Loucy (cell line): Measurements from ENCODE around the gene NSUN6.
A peak's percentile ranks its signal among the peaks of the same experiment; 100 is the strongest.

Experiments used
- H2AFZ ChIP-seq: fragments of 200-600 bp; sonication (generic); 2 replicates; pipeline ENCODE4 v1.6.0; 2016; ENCODE audit warnings: antibody characterized with exemption, mild to moderate bottlenecking, low read length, moderate library complexity
- H3F3A ChIP-seq: fragments of 200-600 bp; 2 replicates; pipeline ENCODE4 v1.6.0; 2016; ENCODE audit warnings: antibody characterized with exemption, low read depth, mild to moderate bottlenecking
- H3K27me3 ChIP-seq: fragments of 200-600 bp; sonication (generic); 2 replicates; pipeline ENCODE4 v1.6.1; 2014; ENCODE audit warnings: low read length, mild to moderate bottlenecking; ENCODE audit not compliant: insufficient read depth, poor library complexity, severe bottlenecking
- H3K36me3 ChIP-seq: fragments of 200-600 bp; sonication (generic); 2 replicates; pipeline ENCODE4 v1.6.1; 2016; ENCODE audit warnings: low read length; ENCODE audit not compliant: insufficient read depth
- H3K4me1 ChIP-seq: fragments of 200-600 bp; sonication (generic); 2 replicates; pipeline ENCODE4 v1.5.1; 2014; ENCODE audit warnings: low read length, mild to moderate bottlenecking; ENCODE audit not compliant: insufficient read depth, poor library complexity, severe bottlenecking
- H3K4me2 ChIP-seq: fragments of 200-600 bp; sonication (generic); 2 replicates; pipeline ENCODE4 v1.6.0; 2014; ENCODE audit warnings: antibody characterized with exemption, low read length, low read depth, mild to moderate bottlenecking; ENCODE audit not compliant: poor library complexity, severe bottlenecking
- H3K4me3 ChIP-seq: fragments of 200-600 bp; sonication (generic); 2 replicates; pipeline ENCODE4 v1.5.1; 2014; ENCODE audit warnings: low read length, mild to moderate bottlenecking, mixed read lengths; ENCODE audit not compliant: poor library complexity, severe bottlenecking
- H3K79me2 ChIP-seq: fragments of 200-600 bp; sonication (generic); 2 replicates; pipeline ENCODE4 v1.6.1; 2014; ENCODE audit warnings: low read length; ENCODE audit not compliant: insufficient read depth
- H3K9ac ChIP-seq: fragments of 200-600 bp; sonication (generic); 2 replicates; pipeline ENCODE4 v1.6.0; 2014; ENCODE audit warnings: mild to moderate bottlenecking, low read depth, low read length, moderate library complexity; ENCODE audit not compliant: poor library complexity, severe bottlenecking
- H3K9me2 ChIP-seq: fragments of 200-600 bp; sonication (generic); replicated peaks from 2 replicates; pipeline ENCODE4 v1.6.1; 2016; ENCODE audit warnings: low read depth, low read length, mixed read lengths
- H3K9me3 ChIP-seq: fragments of 200-600 bp; sonication (generic); 2 replicates; pipeline ENCODE4 v1.6.1; 2014; ENCODE audit warnings: mild to moderate bottlenecking, antibody characterized with exemption, low read length, low read depth; ENCODE audit not compliant: insufficient read depth
- H4K20me1 ChIP-seq: fragments of 200-600 bp; sonication (generic); 2 replicates; pipeline ENCODE4 v1.6.0; 2014; ENCODE audit warnings: antibody characterized with exemption, low read length, mild to moderate bottlenecking; ENCODE audit not compliant: insufficient read depth, poor library complexity, severe bottlenecking
- CTCF ChIP-seq: fragments of 200-600 bp; sonication (generic); conservative IDR thresholded peaks from 2 replicates; pipeline ENCODE4 v1.5.1; 2014; ENCODE audit warnings: mild to moderate bottlenecking, antibody characterized with exemption, low read length
- EZH2phosphoT487 ChIP-seq: fragments of 200-600 bp; IDR thresholded peaks from 2 replicates; pipeline ENCODE4 v1.6.1; 2018; ENCODE audit warnings: antibody characterized with exemption, mild to moderate bottlenecking, moderate library complexity, borderline replicate concordance

The NSUN6 gene

GRCh38 chr10:18650404-18650997 lies 886 bp downstream of the NSUN6 start:
- H3F3A ChIP-seq: peaks cover 6% of the 10 kb centered on the region; the same call in 1 of the 2 replicates
- TF ChIP-seq CTCF (no peak), EZH2phosphoT487 (no peak)
- no peaks in the 10 kb centered on the region for H3K9me2 ChIP-seq
- H3K79me2 ChIP-seq: peaks cover 43% of the 10 kb centered on the region
- peak overlapping the region; percentile 88 for H3K4me2 ChIP-seq
- peak overlapping the region; percentile 92 for H3K9ac ChIP-seq
- peaks cover 33% of the 10 kb centered on the region for H3K4me1 ChIP-seq
- no peaks in the 10 kb centered on the region for H3K27me3 ChIP-seq
- peak overlapping the region; percentile 94 for H3K4me3 ChIP-seq
- no peaks in the 10 kb centered on the region for H4K20me1 ChIP-seq
- H3K9me3 ChIP-seq: no peaks in the 10 kb centered on the region
- no peaks in the 10 kb centered on the region for H3K36me3 ChIP-seq
- 0 out of 2 replicates have a peak overlapping the region, but pooled peaks have one; percentile 87 for H2AFZ ChIP-seq

- Histone ChIP-seq H3K9ac (peak overlapping the region; percentile 92), H3K4me1 (peaks cover 33% of the 10 kb centered on the region), H2AFZ (no peak overlapping the region), H3K9me2 (no peaks in the 10 kb centered on the region), H3K4me2 (peak overlapping the region; percentile 88), H3K36me3 (no peaks in the 10 kb centered on the region), H3K79me2 (peaks cover 43% of the 10 kb centered on the region), H3K4me3 (peak overlapping the region; percentile 94), H3K9me3 (no peaks in the 10 kb centered on the region), H3F3A (peaks cover 6% of the 10 kb centered on the region; the same call in 1 of the 2 replicates), H3K27me3 (no peaks in the 10 kb centered on the region), H4K20me1 (no peaks in the 10 kb centered on the region)
- no peak for TF ChIP-seq EZH2phosphoT487
- no peak for TF ChIP-seq CTCF
Observed at GRCh38 chr10:18649364-18649959, 1.9 kb downstream of the NSUN6 start.

- Histone ChIP-seq H3K27me3 (no peaks in the 10 kb centered on the region), H3K79me2 (peaks cover 51% of the 10 kb centered on the region), H3K9me3 (no peaks in the 10 kb centered on the region), H3K36me3 (no peaks in the 10 kb centered on the region), H3K4me2 (peak overlapping the region; percentile 88), H2AFZ (no peak overlapping the region), H4K20me1 (no peaks in the 10 kb centered on the region), H3F3A (peaks cover 6% of the 10 kb centered on the region; the same call in 1 of the 2 replicates), H3K9me2 (no peaks in the 10 kb centered on the region), H3K9ac (peak overlapping the region; percentile 92), H3K4me3 (peak overlapping the region; percentile 94), H3K4me1 (peaks cover 40% of the 10 kb centered on the region)
- TF ChIP-seq EZH2phosphoT487: no peak
- TF ChIP-seq CTCF: no peak
Observed at GRCh38 chr10:18647945-18648344, 3.4 kb downstream of the NSUN6 start.
